DND-41 (cell line): ENCODE data around the gene IL11RA.

Experiments used
- ATAC-seq: fragments of 200-7000 bp; cut with Tn5 transposase; 3 replicates; pipeline ENCODE4 v1.9.1; 2021; ENCODE audit warnings: low read depth; ENCODE audit not compliant: insufficient read depth
- DNase-seq: peaks from one replicate; pipeline ENCODE4 v3.0.0-alpha.2; 2020
- H2AFZ ChIP-seq: 2 replicates; pipeline ENCODE4 v1.6.0; 2012; ENCODE audit warnings: low read depth, low read length
- H3K27ac ChIP-seq: 2 replicates; pipeline ENCODE4 v1.5.1; 2012; ENCODE audit warnings: low read length, inconsistent platforms
- H3K27me3 ChIP-seq: fragments of 200-600 bp; sonication (generic); 2 replicates; pipeline ENCODE4 v1.6.0; 2012; ENCODE audit warnings: low read length, mild to moderate bottlenecking, inconsistent platforms; ENCODE audit not compliant: insufficient read depth, poor library complexity
- H3K36me3 ChIP-seq: 2 replicates; pipeline ENCODE4 v1.5.1; 2012; ENCODE audit warnings: low read length, inconsistent platforms; ENCODE audit not compliant: insufficient read depth
- H3K4me1 ChIP-seq: 2 replicates; pipeline ENCODE4 v1.5.1; 2012; ENCODE audit warnings: mild to moderate bottlenecking, low read length; ENCODE audit not compliant: insufficient read depth
- H3K4me2 ChIP-seq: 2 replicates; pipeline ENCODE4 v1.6.0; 2012; ENCODE audit warnings: mild to moderate bottlenecking, moderate library complexity, low read length, inconsistent platforms; ENCODE audit not compliant: insufficient read depth
- H3K4me3 ChIP-seq, 2 experiments: fragments of 200-600 bp in 1 of 2; shearing (Covaris generic) in 1 of 2; 2 replicates each; pipeline ENCODE4 v1.5.1; 2012 to 2016; ENCODE audit warnings: inconsistent platforms in 2 of 2, low read length in 2 of 2, mild to moderate bottlenecking in 2 of 2, low read depth in 1 of 2, moderate library complexity in 1 of 2
- H3K79me2 ChIP-seq: 2 replicates; pipeline ENCODE4 v1.6.0; 2012; ENCODE audit warnings: low read length, inconsistent platforms; ENCODE audit not compliant: insufficient read depth
- H3K9ac ChIP-seq: 2 replicates; pipeline ENCODE4 v1.6.0; 2012; ENCODE audit warnings: low read depth, mild to moderate bottlenecking, inconsistent platforms, low read length, moderate library complexity
- H3K9me3 ChIP-seq: 2 replicates; pipeline ENCODE4 v1.5.1; 2012; ENCODE audit warnings: low read length, moderate library complexity, mild to moderate bottlenecking, inconsistent platforms; ENCODE audit not compliant: insufficient read depth, severe bottlenecking
- H4K20me1 ChIP-seq: 2 replicates; pipeline ENCODE4 v1.6.0; 2012; ENCODE audit warnings: low read length; ENCODE audit not compliant: insufficient read depth
- EZH2 ChIP-seq: IDR thresholded peaks from 3 replicates; pipeline ENCODE4 v1.6.1; 2012; ENCODE audit warnings: borderline replicate concordance, low read depth, mild to moderate bottlenecking, moderate library complexity, low read length, inconsistent platforms; ENCODE audit not compliant: severe bottlenecking
- TF ChIP-seq, protein P1 (sequence below): IDR thresholded peaks from 2 replicates; pipeline ENCODE4 v1.5.1; 2012; ENCODE audit warnings: borderline replicate concordance, low read length, moderate library complexity, mild to moderate bottlenecking; ENCODE audit not compliant: poor library complexity, severe bottlenecking; ENCODE audit errors: extremely low read depth

Gene IL11RA

GRCh38 chr9:34675869-34676268, 23.9 kb downstream of the IL11RA start:
- Histone ChIP-seq H3K27me3 (no peaks in the 10 kb centered on the region), H3K9me3 (no peaks in the 10 kb centered on the region), H3K27ac (no peak overlapping the region), H2AFZ (no peak overlapping the region), H3K4me3 (no peak overlapping the region), H3K4me2 (no peak overlapping the region), H3K9ac (no peak overlapping the region), H3K4me1 (no peaks in the 10 kb centered on the region), H4K20me1 (no peaks in the 10 kb centered on the region), H3K79me2 (no peaks in the 10 kb centered on the region), H3K36me3 (no peaks in the 10 kb centered on the region)
- DNase-seq (no peak), ATAC-seq (no peak)
- no peak for TF ChIP-seq EZH2
- TF ChIP-seq, protein P1, sequence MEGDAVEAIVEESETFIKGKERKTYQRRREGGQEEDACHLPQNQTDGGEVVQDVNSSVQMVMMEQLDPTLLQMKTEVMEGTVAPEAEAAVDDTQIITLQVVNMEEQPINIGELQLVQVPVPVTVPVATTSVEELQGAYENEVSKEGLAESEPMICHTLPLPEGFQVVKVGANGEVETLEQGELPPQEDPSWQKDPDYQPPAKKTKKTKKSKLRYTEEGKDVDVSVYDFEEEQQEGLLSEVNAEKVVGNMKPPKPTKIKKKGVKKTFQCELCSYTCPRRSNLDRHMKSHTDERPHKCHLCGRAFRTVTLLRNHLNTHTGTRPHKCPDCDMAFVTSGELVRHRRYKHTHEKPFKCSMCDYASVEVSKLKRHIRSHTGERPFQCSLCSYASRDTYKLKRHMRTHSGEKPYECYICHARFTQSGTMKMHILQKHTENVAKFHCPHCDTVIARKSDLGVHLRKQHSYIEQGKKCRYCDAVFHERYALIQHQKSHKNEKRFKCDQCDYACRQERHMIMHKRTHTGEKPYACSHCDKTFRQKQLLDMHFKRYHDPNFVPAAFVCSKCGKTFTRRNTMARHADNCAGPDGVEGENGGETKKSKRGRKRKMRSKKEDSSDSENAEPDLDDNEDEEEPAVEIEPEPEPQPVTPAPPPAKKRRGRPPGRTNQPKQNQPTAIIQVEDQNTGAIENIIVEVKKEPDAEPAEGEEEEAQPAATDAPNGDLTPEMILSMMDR, result no peak

- Histone ChIP-seq H3K36me3 (no peaks in the 10 kb centered on the region), H3K4me2 (no peak overlapping the region), H3K9me3 (no peaks in the 10 kb centered on the region), H3K79me2 (no peaks in the 10 kb centered on the region), H3K27me3 (no peaks in the 10 kb centered on the region), H3K27ac (no peak overlapping the region), H2AFZ (no peak overlapping the region), H3K4me1 (no peaks in the 10 kb centered on the region), H3K9ac (no peak overlapping the region), H4K20me1 (no peaks in the 10 kb centered on the region), H3K4me3 (no peak overlapping the region)
- no peak for ATAC-seq
- no peak for TF ChIP-seq EZH2
- TF ChIP-seq, protein P1, result no peak
- no peak for DNase-seq
Measured at GRCh38 chr9:34684145-34684544, 32.2 kb downstream of the IL11RA start.

DNA sequence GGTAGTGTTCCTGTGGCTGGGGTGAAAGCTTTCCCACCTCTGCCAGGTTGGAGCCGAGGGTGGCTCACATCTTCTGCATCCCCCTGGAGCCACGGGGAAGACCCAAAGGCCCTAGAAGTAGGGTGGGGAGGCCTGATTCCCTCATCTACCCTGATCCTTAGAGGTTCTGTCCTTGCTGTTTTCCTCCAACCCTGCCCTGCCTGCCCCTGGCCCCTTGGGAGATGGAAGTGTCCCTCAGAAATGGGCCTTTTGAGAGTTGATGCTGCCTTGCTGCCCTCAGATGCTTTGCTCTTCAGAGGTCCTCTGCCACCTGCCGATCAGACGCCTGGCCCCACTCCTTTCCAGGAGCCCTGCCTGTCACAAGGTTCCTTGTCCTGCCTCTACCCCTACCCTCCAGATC, 32.8 kb downstream of the IL11RA start:
- Histone ChIP-seq H3K9ac (no peak overlapping the region), H3K9me3 (no peaks in the 10 kb centered on the region), H3K4me3 (no peak overlapping the region), H3K27ac (no peak overlapping the region), H3K36me3 (no peaks in the 10 kb centered on the region), H3K4me1 (no peaks in the 10 kb centered on the region), H3K27me3 (peaks cover 4% of the 10 kb centered on the region), H2AFZ (no peak overlapping the region), H3K79me2 (no peaks in the 10 kb centered on the region), H4K20me1 (no peaks in the 10 kb centered on the region), H3K4me2 (no peak overlapping the region)
- ATAC-seq (no peak), DNase-seq (no peak)
- no peak for TF ChIP-seq EZH2
- TF ChIP-seq, protein P1, result no peak

GRCh38 chr9:34685591-34685990, 33.6 kb downstream of the IL11RA start:
- H3K4me1 ChIP-seq, result no peaks in the 10 kb centered on the region
- no peaks in the 10 kb centered on the region for H3K79me2 ChIP-seq
- H3K9me3 ChIP-seq, result no peaks in the 10 kb centered on the region
- ATAC-seq, result no peak
- H4K20me1 ChIP-seq, result no peaks in the 10 kb centered on the region
- H2AFZ ChIP-seq, result no peak overlapping the region
- H3K4me2 ChIP-seq, result no peak overlapping the region
- TF ChIP-seq, protein P1, result no peak
- TF ChIP-seq EZH2, result no peak
- H3K4me3 ChIP-seq, result no peak overlapping the region
- H3K9ac ChIP-seq, result no peak overlapping the region
- H3K27ac ChIP-seq, result no peak overlapping the region
- H3K27me3 ChIP-seq, result peaks cover 4% of the 10 kb centered on the region
- no peaks in the 10 kb centered on the region for H3K36me3 ChIP-seq
- no peak for DNase-seq
